Activated effector memory CD4-positive, alpha-beta T cell treated with Interleukin-2 at 50 U/mL for 16 hours (primary cell): ENCODE measurements around the gene FOXP1.

Experiments
- DNase-seq: peaks from one replicate; pipeline ENCODE4 v3.0.0-alpha.2; 2020

Gene FOXP1

DNA sequence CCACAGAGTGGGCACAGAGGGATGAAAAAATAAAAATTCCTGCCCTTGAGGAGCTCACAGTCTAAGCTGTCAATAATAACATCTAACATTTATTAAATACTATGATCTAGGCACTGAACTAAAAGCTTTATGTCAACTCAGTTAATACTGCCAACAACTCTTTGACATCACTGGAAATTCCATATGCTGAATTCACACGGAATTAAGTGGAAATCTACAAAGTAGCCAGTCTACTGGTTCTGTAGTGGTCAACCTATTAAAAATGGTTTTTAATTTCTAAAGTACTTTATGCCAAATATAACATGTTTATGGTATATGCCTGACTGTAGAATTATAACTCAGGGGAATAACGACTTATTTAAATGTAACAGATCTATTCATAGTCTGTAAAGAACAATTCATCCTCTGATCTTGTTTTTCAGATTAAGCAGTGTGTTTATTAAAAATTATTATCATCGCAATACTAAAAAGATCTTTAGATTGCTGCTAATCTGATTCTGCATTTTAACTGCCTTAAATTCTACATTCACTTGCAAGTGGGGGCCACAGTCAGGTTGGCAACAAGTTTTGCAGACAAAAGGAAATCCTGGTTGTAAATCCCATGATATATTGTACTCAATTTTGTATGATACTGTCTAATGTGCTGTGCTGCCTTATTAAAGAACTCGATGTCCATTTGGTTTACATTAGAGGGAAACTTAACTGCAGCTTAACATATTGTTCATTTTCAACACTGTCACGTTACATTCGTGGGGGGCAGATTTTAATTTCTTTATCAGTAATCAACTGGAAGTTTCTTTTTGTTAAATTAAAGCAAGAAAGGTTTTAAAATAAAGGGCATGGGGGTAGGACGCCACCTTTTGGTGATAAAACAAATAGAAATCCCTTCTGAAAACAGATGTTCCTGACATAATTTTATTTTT is 2.6 kb upstream of the FOXP1 start:
- DNase-seq, result no peak

- no peak for DNase-seq
These were observed 1.6 kb upstream of the FOXP1 start for GRCh38 chr3:71585131-71585530.

- peak; percentile 25 for DNase-seq
These were observed 975 bp upstream of the FOXP1 start for GRCh38 chr3:71584394-71585011.

GRCh38 chr3:71582612-71583565 is 639 bp downstream of the FOXP1 start:
- DNase-seq, result peak; percentile 25

- DNase-seq, result peak; percentile 5
These were observed 1.4 kb downstream of the FOXP1 start for GRCh38 chr3:71582036-71582611.

DNA sequence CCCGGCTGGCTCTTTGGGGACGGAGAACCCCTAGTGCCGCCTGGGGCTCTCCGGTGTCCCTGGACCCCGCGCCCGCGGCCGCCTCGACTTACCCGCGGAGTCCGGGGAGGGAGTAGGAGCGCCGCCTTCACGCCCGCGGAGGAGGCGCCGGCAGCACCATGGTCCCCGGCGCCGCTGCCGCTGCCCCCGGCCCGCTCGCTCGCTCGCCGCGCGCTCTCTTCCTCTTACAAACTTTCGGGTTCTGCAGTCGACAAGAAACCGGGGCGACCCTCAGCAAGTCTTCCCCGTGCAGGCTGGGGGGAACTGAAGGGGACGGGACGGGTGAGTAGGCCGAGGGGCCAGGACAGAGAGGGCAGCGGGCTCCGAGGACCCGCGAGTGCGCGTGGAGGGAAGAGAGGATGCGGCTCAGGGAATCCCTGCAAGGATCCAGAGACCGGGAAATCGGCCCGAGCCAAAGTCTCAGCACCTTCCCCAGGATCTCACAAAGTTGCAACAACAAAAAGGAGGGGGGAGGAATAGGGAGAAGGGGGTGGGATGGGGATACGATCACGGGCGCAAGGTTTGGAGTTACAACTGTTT is 2.0 kb downstream of the FOXP1 start:
- DNase-seq, result peak; percentile 7

DNA sequence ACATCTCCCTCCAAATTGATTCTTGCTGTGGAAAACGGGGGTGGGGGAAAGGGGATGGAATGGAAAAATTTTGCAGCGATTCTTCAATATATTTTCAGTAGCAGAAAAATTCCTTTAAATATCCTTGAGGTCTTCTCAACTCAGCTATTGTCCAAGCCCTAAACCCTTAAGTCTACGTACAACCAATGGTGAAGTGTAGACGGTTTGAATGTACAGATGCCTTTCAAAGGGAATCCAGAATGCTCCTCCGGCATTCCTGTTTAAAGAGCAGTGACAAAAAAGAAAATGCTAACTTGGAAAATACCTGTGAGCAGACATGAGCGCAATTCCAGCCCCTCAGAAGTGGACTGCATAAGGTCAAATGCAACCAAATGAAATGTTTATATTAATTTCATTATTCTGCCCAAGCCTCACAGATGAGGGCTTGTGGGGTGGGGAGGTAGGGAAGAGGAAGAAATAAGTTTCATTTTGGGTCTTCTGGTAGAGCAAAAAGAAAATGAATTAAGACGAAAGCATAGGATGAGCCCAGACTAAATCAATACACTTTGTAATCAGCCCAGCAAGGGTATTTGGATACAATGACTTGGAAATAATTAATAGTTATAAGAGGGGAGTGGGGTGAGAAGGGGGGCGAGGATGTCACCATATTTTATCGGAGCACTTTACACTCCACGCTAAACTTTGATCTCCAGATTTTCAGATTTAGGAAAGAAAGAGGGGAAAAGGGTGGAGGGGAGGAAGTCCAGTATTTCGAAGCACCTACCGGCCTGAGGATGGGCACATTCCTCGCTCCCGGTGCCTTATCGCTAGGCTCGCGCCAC is 2.7 kb downstream of the FOXP1 start:
- no peak for DNase-seq

- DNase-seq, result no peak
These were observed 3.6 kb downstream of the FOXP1 start for GRCh38 chr3:71579935-71580406.

DNA sequence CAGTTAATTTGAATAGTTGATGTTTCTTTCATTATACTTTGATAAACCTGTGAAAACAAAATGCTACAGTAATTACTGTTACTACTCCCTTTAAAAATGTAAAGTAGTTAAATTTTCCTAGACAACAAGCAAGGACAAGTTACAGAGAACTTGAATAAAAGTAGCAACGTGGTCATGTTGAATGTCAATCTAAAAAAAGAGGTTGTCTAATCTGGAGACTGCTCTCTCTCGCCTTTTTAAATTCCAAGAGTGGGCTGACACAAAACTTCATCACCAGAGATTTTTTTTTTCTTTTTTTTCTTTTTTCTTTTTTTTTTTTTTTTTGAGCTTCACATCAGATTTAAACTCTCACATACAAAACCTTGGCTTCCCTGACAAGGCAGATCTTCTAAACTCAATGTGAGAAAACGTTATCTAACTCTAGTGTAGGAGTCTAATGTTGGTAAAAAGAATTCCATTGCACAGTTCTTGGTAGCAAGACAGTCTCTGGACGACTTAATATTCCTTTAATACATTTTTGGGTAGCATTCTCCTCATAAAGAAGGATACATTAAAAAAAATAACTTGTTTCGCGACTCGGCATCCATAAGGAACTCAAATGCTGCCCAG is 4.1 kb downstream of the FOXP1 start:
- no peak for DNase-seq

- no peak for DNase-seq
These were observed 5.3 kb downstream of the FOXP1 start for GRCh38 chr3:71578054-71578751.

- DNase-seq, result no peak
These were observed 6.5 kb downstream of the FOXP1 start for GRCh38 chr3:71577011-71577410.

GRCh38 chr3:71575433-71575832 is 8.1 kb downstream of the FOXP1 start:
- DNase-seq, result no peak

DNA sequence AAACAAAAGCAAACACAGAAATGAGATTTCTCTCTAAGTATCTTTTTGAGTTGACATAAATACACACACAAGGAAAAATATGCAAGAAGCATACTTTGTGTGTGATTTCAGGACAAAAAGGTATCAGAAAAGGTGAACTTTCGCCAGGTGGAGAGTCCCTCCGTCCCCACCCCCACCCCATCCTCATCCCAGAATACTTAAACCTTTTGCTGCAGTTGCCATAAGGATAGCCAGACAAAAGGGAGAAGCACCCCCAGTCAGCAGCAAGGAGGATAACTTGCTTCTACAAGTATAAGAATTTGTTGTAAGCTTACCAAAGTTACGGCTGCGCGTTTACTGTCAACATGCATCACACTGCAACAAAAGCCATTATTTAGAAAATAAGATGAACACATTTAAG is 10.3 kb downstream of the FOXP1 start:
- no peak for DNase-seq

GRCh38 chr3:71570546-71570945 is 13.0 kb downstream of the FOXP1 start:
- no peak for DNase-seq

- DNase-seq, result no peak
These were observed 15.3 kb downstream of the FOXP1 start for GRCh38 chr3:71568207-71568606.

GRCh38 chr3:71566776-71567175 is 16.8 kb downstream of the FOXP1 start:
- DNase-seq, result no peak

DNA sequence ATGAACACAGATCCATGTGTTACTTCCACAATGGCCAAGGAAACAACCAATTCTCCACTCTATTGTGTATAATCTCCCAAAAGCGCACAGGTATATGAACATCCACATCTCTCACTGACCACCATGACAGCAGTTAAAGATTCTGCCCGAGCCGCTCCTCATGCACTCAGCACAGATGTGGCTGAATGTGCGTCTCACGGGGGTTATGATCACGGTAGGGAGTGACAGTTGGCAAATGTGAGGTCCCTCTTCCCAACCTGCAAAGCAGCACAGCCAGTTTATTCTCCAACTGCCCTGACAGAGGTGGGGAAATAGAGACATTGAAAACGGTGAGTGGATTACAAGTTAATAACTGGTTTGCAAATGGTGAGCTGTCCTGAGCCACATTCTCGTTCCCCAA is 17.6 kb downstream of the FOXP1 start:
- no peak for DNase-seq

GRCh38 chr3:71565316-71565715 is 18.2 kb downstream of the FOXP1 start:
- DNase-seq, result no peak

DNA sequence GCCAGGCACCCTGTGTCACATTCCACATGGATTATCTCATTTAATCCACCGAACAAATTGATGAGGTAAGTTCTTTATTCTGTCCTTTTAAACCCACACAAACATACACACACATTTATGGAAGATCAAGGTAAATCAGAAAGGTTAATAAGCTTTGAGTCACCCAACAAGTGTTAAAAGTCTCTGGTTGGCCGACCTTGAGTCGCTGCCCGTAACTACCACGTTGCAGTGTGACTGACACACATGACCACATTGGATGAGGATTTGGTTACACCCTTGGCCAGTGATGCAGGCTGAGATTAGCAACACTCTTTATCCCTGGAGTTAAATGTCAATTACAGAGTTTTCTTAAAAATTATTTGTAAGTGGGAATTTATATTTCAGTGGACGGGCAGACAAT is 19.2 kb downstream of the FOXP1 start:
- DNase-seq, result no peak

- no peak for DNase-seq
These were observed 19.7 kb downstream of the FOXP1 start for GRCh38 chr3:71563827-71564226.
